K562 (cell line): ENCODE results near the gene CNPY3. TPM values are rescaled to one million over a fixed set of nuclear protein-coding genes. Genes with fewer than 3 reads are reported as not detected.
"Not testable (repeated sequence)": the region's sequence is repeated elsewhere in the genome, so short reads cannot be mapped to it uniquely, and the experiment has no call there.

Experiments
- ATAC-seq: fragments of 200-7000 bp; cut with Tn5 transposase; 3 replicates; pipeline ENCODE4 v1.9.1; 2020; ENCODE audit warnings: moderate library complexity
- BruUV-seq: library from RNA; stranded (reverse); fragments of 400-500 nt; replicated peaks from 2 replicates; lab custom pipeline; 2021; lab: Mats Ljungman, UMichigan
- CTCF ChIA-PET: fragments of 300-600 bp; formaldehyde crosslinking; extraction: SDS; loops from one replicate; lab custom pipeline; 2021; ENCODE audit warnings: low intra/inter-chr PET ratio; lab: Yijun Ruan, JAX
- POLR2A ChIA-PET: fragments of 300-600, 350-650 bp; sonication (Branson Sonifier 250); formaldehyde crosslinking; extraction: SDS; loops from one replicate; lab custom pipeline; 2021; ENCODE audit warnings: antibody characterized with exemption, inconsistent platforms; lab: Yijun Ruan, JAX
- DNase-seq, 4 experiments: peaks; one replicate each; pipeline versions ENCODE4 v3.0.0 to v3.0.0-alpha.2; 2011 to 2018; ENCODE audit warnings: low spot score in 3 of 4, mixed read lengths in 3 of 4; ENCODE audit errors: extremely low read depth in 1 of 4
- FAIRE-seq: peaks from 2 replicates; lab custom pipeline; 2011; peaks lifted over from hg19 to GRCh38; lab: Jason Lieb, UNC
- H2AFZ ChIP-seq: 2 replicates; pipeline ENCODE4 v1.6.0; 2011; ENCODE audit warnings: low read depth, low read length, control low read depth, inconsistent platforms
- H3K27ac ChIP-seq: fragments of 200-600 bp; 3 replicates; pipeline ENCODE4 v1.8.0; 2011; ENCODE audit warnings: low read depth, mild to moderate bottlenecking, control low read depth, inconsistent platforms, low read length, moderate library complexity, mixed read lengths; ENCODE audit errors: extremely low read depth
- H3K27me3 ChIP-seq, 2 experiments: fragments of 300-600 bp in 1 of 2; 2 replicates in 1 of 2; 3 replicates in 1 of 2; pipeline versions ENCODE4 v1.6.0 to v1.8.0; 2011; ENCODE audit warnings: inconsistent platforms in 2 of 2, low read length in 2 of 2, mild to moderate bottlenecking in 1 of 2, mixed read lengths in 1 of 2, moderate library complexity in 1 of 2; ENCODE audit not compliant: control insufficient read depth in 2 of 2, insufficient read depth in 2 of 2
- H3K36me3 ChIP-seq: fragments of 300-600 bp; 3 replicates; pipeline ENCODE4 v1.8.0; 2011; ENCODE audit warnings: mild to moderate bottlenecking, low read length, inconsistent platforms; ENCODE audit not compliant: control insufficient read depth, insufficient read depth
- H3K4me1 ChIP-seq, 2 experiments: fragments of 200-600 bp in 1 of 2; replicated peaks in 1 of 2; 2 replicates in 1 of 2; 3 replicates in 1 of 2; pipeline versions ENCODE4 v1.5.1 to v1.8.0; 2011; ENCODE audit warnings: inconsistent platforms in 2 of 2, low read length in 2 of 2, mild to moderate bottlenecking in 1 of 2, mixed read lengths in 1 of 2, moderate library complexity in 1 of 2; ENCODE audit not compliant: control insufficient read depth in 2 of 2, insufficient read depth in 2 of 2
- H3K4me2 ChIP-seq: 2 replicates; pipeline ENCODE4 v1.6.1; 2011; ENCODE audit warnings: low read length, control low read depth, inconsistent platforms, mixed read lengths; ENCODE audit not compliant: insufficient read depth
- H3K4me3 ChIP-seq: fragments of 200-600 bp; sonication (generic), shearing (Covaris generic); 2 replicates; pipeline ENCODE4 v1.5.1; 2016; ENCODE audit warnings: control low read depth, inconsistent platforms
- H3K79me2 ChIP-seq: fragments of 200-600 bp; 3 replicates; pipeline ENCODE4 v1.8.0; 2011; ENCODE audit warnings: low read length, inconsistent platforms; ENCODE audit not compliant: control insufficient read depth, insufficient read depth
- H3K9ac ChIP-seq, 2 experiments: 2 replicates each; pipeline versions ENCODE4 v1.6.0 to v1.6.1; 2011; ENCODE audit warnings: low read depth in 2 of 2, low read length in 2 of 2, control low read depth in 1 of 2, inconsistent platforms in 1 of 2, mild to moderate bottlenecking in 1 of 2, mixed read lengths in 1 of 2; ENCODE audit not compliant: insufficient read depth in 1 of 2
- H3K9me1 ChIP-seq: one replicate; pipeline ENCODE4 v1.6.0; 2011; ENCODE audit warnings: inconsistent platforms, mild to moderate bottlenecking, low read length, moderate library complexity; ENCODE audit not compliant: control insufficient read depth, insufficient read depth
- H3K9me3 ChIP-seq: replicated peaks from 2 replicates; pipeline ENCODE4 v1.5.1; 2011; ENCODE audit warnings: low read depth, low read length, inconsistent platforms; ENCODE audit not compliant: control insufficient read depth, insufficient read depth
- H4K20me1 ChIP-seq: replicated peaks from 2 replicates; pipeline ENCODE4 v1.6.1; 2011; ENCODE audit warnings: low read length, inconsistent platforms, mixed read lengths; ENCODE audit not compliant: control insufficient read depth, insufficient read depth
- RAD21 ChIP-seq, 2 experiments: fragments of 250-450 bp in 1 of 2; fragments of 450-650 bp in 1 of 2; sonication (Bioruptor Pico) in 1 of 2; formaldehyde crosslinking in 1 of 2; IDR thresholded peaks in 1 of 2; conservative IDR thresholded peaks in 1 of 2; 2 replicates each; pipeline versions ENCODE4 v1.4.0 to v1.8.0; 2020 to 2022; ENCODE audit warnings: mild to moderate bottlenecking in 2 of 2, moderate library complexity in 1 of 2
- WGBS: fragments of 100-300 bp; shearing (Covaris generic); methylation state at CpG from one replicate; pipeline ENCODE4 v1.1.6; 2016; ENCODE audit warnings: low coverage, mixed read lengths; ENCODE audit not compliant: insufficient coverage; ENCODE audit errors: missing lambda C conversion rate; 5-methylcytosine and 5-hydroxymethylcytosine counted together
- in situ Hi-C: fragments of 300-500 bp; cut with MboI; formaldehyde crosslinking; loops from 4 replicates; pipeline ENCODE4 v1.15.0; 2018; ENCODE audit warnings: inconsistent platforms, mixed read lengths
- intact Hi-C: fragments of 100-400 bp; cut with micrococcal nuclease; formaldehyde crosslinking; loops from 2 replicates; pipeline ENCODE4 v1.14.2; 2022
- polyA plus RNA-seq, 8 experiments: library from polyadenylated mRNA; depleted of rRNA in 4 of 8; stranded (reverse) in 5 of 8; unstranded in 3 of 8; fragments of >200 nt; fragmentation: Nextera tagmentation in 2 of 8; fragmentation: Illumina TruSeq in 1 of 8; extraction: Ambion mirVana in 2 of 8; extraction: Trizol in 1 of 8; gene quantifications; 2 replicates each; pipeline versions ENCODE4 v1.2.1 to v1.2.3, GENCODE V29; 2011 to 2014; ENCODE audit warnings: inconsistent platforms in 1 of 8, missing spikeins in 1 of 8
- total RNA-seq, 7 experiments: library from RNA; depleted of rRNA in 6 of 7; stranded (reverse); fragments of >200 nt in 6 of 7; fragmentation: Illumina TruSeq in 2 of 7; extraction: Trizol in 2 of 7; gene quantifications; 2 replicates each; pipeline versions ENCODE4 v1.2.1 to v1.2.3, GENCODE V29; 2011 to 2021; ENCODE audit warnings: low replicate concordance in 1 of 7
- TF ChIP-seq, protein P1 (sequence below), 2 experiments: fragments of 450-650 bp; formaldehyde crosslinking in 1 of 2; IDR thresholded peaks; 2 replicates each; pipeline versions ENCODE4 v1.4.0 to v1.6.1; 2014 to 2020; ENCODE audit warnings: mild to moderate bottlenecking in 2 of 2, borderline replicate concordance in 1 of 2, low read depth in 1 of 2
- TF ChIP-seq, protein P2 (sequence below), 3 experiments: IDR thresholded peaks in 2 of 3; conservative IDR thresholded peaks in 1 of 3; 2 replicates each; pipeline ENCODE4 v1.5.1; 2011 to 2012; ENCODE audit warnings: low read length in 3 of 3, mild to moderate bottlenecking in 3 of 3, control low read depth in 2 of 3, improper control_type of control experiment in 1 of 3, inconsistent platforms in 1 of 3, low read depth in 1 of 3, mixed read lengths in 1 of 3, moderate library complexity in 1 of 3; ENCODE audit not compliant: insufficient read depth in 2 of 3

Gene CNPY3
- total and polyA plus RNA-seq, 9 of the 15 experiments (the other 6 are each of a cell fraction or from before 2014, with no cell fraction given): 2.4 to 37.4 (median 21.2) TPM

DNA sequence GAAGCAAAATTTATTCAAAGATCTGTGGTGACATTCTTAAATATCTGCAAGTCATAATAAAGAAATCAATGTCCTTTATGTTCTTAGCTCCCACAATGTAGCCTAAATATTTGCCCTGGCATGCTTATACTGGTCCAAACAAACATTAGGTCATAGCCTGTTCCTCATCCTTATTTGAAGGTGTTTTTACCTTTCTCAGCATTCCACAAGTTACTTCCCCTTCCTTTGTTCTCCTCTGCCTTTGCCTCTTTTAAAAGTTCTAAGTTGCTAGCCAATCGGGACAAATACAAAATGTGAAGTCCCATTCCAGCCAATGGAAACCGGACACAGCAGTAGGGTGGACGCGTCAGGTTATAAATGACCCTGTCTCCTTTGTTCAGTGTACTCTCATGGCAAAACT lies 25.1 kb downstream of the CNPY3 start:
- CTCF ChIA-PET, H3K9me3 ChIP-seq, H4K20me1 ChIP-seq, H3K79me2 ChIP-seq, H3K36me3 ChIP-seq, H2AFZ ChIP-seq, ATAC-seq, H3K27ac ChIP-seq, H3K27me3 ChIP-seq, DNase-seq, in situ Hi-C loops, H3K9ac ChIP-seq, H3K9me1 ChIP-seq, BruUV-seq, intact Hi-C loops, H3K4me1 ChIP-seq, H3K4me3 ChIP-seq, FAIRE-seq, H3K4me2 ChIP-seq: not testable (repeated sequence)
- WGBS: 46% methylated on average over 4 of the region's 4 CpGs
- POLR2A ChIA-PET: interaction anchor here (0.6 to 1.1 kb wide), 2 partner anchors 19 to 24 kb away, joined by 3 read pairs; no protein-coding TSS in a partner anchor

DNA sequence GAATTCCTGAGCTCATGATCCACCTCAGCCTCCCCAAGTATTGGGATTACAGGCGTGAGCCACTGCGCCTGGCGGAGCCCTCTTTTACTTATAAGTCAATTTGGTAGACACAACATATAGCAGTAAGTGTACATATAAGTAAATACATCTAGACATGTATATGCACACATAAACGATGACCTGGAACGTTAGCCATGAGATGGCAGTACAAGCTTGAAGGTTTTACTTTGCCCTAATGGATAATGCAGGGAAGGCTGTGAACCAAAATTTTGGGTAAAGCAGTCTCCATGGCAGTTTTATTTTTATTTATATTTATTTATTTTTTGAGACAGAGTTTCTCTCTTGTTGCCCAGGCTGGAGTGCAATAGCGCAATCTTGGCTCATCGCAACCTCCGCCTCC lies 28.8 kb downstream of the CNPY3 start:
- Histone ChIP-seq H2AFZ (no peak overlapping the region), H3K4me1 (peaks cover 0 to 10% of the 10 kb centered on the region in 2 experiments; a peak in 1 of 5 replicates), H3K9ac (no peak overlapping the region), H3K27me3 (no peaks in the 10 kb centered on the region), H3K79me2 (no peaks in the 10 kb centered on the region), H3K36me3 (no peaks in the 10 kb centered on the region), H3K9me1 (no peaks in the 10 kb centered on the region), H3K9me3 (no peaks in the 10 kb centered on the region), H3K27ac (no peak overlapping the region), H4K20me1 (no peaks in the 10 kb centered on the region), H3K4me3 (no peak overlapping the region), H3K4me2 (no peak overlapping the region)
- ATAC-seq: peak; percentile 73
- CTCF ChIA-PET: no interaction called here
- FAIRE-seq: no peak
- in situ Hi-C loops (no loop called here), intact Hi-C loops (no loop called here)
- 50% methylated on average over 8 of the region's 8 CpGs for WGBS
- no TSS peak for BruUV-seq
- POLR2A ChIA-PET: interaction anchor here (0.6 to 1.5 kb wide), 4 partner anchors 8 to 287 kb away, joined by 3 to 4 read pairs (median 3); no protein-coding TSS in a partner anchor
- peak in 1 of 4 experiments; percentile 40 for DNase-seq
- TF ChIP-seq RAD21 (CRISPR knock-in tag; conservative IDR thresholded peaks at IDR 0.05 in 1 of 2, IDR thresholded peaks at IDR 0.05 in 1 of 2): peak; percentile 8 to 55; a peak in 1 of 4 replicates
- TF ChIP-seq, protein P1, sequence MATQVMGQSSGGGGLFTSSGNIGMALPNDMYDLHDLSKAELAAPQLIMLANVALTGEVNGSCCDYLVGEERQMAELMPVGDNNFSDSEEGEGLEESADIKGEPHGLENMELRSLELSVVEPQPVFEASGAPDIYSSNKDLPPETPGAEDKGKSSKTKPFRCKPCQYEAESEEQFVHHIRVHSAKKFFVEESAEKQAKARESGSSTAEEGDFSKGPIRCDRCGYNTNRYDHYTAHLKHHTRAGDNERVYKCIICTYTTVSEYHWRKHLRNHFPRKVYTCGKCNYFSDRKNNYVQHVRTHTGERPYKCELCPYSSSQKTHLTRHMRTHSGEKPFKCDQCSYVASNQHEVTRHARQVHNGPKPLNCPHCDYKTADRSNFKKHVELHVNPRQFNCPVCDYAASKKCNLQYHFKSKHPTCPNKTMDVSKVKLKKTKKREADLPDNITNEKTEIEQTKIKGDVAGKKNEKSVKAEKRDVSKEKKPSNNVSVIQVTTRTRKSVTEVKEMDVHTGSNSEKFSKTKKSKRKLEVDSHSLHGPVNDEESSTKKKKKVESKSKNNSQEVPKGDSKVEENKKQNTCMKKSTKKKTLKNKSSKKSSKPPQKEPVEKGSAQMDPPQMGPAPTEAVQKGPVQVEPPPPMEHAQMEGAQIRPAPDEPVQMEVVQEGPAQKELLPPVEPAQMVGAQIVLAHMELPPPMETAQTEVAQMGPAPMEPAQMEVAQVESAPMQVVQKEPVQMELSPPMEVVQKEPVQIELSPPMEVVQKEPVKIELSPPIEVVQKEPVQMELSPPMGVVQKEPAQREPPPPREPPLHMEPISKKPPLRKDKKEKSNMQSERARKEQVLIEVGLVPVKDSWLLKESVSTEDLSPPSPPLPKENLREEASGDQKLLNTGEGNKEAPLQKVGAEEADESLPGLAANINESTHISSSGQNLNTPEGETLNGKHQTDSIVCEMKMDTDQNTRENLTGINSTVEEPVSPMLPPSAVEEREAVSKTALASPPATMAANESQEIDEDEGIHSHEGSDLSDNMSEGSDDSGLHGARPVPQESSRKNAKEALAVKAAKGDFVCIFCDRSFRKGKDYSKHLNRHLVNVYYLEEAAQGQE (IDR thresholded peaks at IDR 0.05; ENCODE audit: borderline replicate concordance): peak; percentile 25; the same call in 1 of the 2 replicates
- TF ChIP-seq, protein P1 (CRISPR knock-in tag; IDR thresholded peaks at IDR 0.05; ENCODE audit: low read depth): no peak
- TF ChIP-seq, protein P2, sequence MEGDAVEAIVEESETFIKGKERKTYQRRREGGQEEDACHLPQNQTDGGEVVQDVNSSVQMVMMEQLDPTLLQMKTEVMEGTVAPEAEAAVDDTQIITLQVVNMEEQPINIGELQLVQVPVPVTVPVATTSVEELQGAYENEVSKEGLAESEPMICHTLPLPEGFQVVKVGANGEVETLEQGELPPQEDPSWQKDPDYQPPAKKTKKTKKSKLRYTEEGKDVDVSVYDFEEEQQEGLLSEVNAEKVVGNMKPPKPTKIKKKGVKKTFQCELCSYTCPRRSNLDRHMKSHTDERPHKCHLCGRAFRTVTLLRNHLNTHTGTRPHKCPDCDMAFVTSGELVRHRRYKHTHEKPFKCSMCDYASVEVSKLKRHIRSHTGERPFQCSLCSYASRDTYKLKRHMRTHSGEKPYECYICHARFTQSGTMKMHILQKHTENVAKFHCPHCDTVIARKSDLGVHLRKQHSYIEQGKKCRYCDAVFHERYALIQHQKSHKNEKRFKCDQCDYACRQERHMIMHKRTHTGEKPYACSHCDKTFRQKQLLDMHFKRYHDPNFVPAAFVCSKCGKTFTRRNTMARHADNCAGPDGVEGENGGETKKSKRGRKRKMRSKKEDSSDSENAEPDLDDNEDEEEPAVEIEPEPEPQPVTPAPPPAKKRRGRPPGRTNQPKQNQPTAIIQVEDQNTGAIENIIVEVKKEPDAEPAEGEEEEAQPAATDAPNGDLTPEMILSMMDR (IDR thresholded peaks at IDR 0.05 in 2 of 3, conservative IDR thresholded peaks at IDR 0.05 in 1 of 3; ENCODE audit: insufficient read depth in 2 of 3, low read depth in 1 of 3, low read length in 3 of 3): peak; percentile 16 to 44 (median 25); a peak in 3 of 6 replicates
